GM18499 (cell line): ENCODE data around the gene PTTG1IP.
"Not testable (repeated sequence)": the region's sequence is repeated elsewhere in the genome, so short reads cannot be mapped to it uniquely, and the experiment has no call there.

Experiments used
- ATAC-seq: cut with Tn5 transposase; IDR thresholded peaks from one replicate; pipeline ENCODE4 v1.9.1; 2021; ENCODE audit warnings: moderate number of reproducible peaks; ENCODE audit not compliant: insufficient read depth, unreplicated experiment

Gene PTTG1IP

DNA sequence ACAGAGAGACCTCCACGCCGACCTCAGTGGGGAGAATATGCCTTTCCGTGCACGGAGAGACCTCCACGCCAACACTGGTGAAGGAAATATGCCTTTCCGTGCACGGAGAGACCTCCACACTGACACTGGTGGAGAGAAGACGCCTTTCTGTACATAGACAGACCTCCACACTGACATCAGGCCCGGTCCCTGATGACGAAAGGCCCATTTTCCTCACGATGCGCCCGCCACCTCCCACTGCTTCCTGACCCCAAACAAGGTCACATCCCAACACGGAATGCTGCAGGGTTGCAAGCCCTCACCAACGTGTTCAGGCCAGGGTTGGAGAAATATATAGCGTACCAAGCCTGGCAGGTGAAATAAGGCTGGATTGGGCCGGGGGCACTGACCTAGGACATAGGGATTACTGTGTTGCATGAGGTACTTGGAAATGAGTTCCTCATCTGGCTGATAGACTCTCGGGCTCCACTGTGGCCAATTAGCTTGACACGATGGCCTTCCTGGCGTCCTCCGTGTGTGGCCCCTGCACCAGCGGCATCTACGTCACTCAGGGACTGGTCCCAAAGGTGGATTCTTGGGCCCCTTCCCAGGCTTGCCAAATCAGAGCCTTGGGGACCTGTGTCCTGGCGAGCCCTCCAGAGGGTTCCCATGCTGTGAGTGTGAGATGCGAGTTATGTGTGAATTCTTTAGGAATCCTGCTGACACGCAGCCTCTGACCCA is 39.1 kb downstream of the PTTG1IP start:
- no peak for ATAC-seq

DNA sequence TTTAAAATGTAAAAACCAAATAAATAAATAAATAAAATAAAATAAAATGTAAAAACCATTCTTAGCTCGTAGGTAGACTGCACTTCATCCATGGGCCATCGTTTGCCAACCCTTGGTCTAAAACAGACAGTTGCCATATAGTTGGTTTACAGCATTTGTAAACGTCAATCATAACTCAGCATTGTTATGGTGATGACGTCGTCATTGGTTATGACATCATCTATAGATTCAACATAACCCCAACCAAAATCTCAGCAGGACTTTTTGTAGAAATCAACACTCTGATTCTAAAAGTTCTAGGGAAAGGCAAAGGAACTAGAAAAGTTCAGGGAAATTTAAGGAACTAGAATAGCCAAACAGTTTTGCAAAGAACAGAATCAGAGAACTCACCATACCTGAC is 39.8 kb downstream of the PTTG1IP start:
- ATAC-seq = no peak

DNA sequence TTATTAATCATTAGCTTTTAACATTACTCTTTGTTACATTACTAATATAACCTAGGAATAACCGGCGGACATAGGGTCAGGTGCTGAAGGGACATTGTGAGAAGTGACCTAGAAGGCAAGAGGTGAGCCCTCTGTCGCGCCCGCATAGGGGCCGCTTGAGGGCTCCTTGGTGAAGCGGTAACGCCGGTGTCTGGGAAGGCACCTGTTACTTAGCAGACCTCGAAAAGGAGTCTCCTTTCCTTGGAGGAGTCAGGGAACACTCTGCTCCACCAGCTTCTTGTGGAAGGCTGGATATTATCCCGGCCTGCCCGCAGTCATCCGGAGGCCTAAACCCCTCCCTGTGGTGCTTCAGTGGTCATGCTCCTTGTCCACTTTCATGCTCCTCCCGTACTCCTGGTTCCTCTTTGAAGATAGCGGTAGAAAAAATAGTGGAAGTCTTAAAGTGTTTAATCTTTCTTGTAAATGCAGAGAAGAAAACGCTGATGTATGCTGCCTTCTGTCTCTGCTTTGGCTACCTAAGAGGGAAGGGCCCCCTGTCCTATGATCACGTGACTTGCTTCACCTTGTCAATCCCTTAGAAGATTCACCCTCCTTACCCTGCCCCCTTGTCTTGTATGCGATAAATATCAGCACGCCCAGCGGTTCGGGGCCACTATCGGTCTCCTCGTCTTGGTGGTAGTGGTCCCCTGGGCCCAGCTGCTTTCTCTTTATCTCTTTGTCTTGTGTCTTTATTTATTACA is 40.8 kb downstream of the PTTG1IP start:
- ATAC-seq = not testable (repeated sequence)

DNA sequence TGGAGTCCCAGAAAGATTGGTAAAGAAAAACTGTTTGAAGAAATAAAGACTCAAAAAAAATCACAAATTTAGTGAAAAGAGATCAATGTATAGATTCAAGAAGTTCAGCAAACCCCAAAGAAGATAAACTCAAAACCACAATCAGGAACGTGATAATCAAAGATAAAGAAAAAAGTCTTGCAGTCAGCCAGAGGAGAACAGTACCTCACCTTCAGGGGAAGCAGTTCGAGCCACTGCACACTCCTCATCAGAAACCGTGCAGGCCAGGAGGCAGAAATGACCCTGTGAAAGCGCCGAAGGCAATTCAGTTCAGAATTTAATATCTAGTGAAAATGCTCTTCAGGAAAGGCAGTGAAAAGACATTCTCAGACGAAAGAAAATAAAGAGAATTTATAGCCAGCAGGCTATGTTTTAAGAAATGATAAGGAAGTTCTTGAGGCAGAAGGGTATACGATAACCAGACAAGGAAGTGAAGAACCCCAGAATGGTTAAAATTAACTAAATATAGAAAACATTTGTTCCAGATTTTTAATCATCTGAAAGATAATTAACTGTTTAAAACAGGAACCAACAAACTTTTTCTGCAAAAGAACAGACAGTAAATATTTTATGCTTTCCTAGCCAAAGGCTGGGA is 42.1 kb downstream of the PTTG1IP start:
- ATAC-seq = no peak

DNA sequence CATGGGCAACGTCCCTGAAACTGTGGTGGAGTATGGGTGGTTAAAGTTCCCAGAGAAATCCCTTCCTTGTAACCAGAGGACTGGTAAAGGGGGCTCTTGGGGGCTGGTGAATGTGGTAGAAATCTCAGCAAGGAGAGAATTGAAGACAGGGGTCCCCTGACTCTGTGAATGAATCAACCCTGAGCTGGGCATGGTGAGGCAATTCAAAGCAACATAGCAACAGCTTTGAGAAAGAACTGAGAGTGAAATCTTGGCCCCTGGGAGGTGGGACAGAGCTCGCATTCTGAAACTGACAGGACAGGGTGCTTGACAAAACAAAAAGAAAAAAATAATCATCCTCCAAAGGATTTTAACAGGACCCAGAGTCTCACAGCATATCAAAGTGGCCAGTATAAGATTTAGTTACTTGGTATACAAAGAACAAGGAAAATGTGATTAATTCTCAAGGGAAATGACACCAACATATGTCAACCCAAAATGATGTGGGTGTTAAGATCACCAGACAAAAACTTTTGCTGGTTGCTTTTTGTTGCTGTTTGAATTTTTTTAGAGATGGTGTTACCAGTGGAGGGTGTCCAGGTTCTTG is 43.9 kb downstream of the PTTG1IP start:
- no peak for ATAC-seq

DNA sequence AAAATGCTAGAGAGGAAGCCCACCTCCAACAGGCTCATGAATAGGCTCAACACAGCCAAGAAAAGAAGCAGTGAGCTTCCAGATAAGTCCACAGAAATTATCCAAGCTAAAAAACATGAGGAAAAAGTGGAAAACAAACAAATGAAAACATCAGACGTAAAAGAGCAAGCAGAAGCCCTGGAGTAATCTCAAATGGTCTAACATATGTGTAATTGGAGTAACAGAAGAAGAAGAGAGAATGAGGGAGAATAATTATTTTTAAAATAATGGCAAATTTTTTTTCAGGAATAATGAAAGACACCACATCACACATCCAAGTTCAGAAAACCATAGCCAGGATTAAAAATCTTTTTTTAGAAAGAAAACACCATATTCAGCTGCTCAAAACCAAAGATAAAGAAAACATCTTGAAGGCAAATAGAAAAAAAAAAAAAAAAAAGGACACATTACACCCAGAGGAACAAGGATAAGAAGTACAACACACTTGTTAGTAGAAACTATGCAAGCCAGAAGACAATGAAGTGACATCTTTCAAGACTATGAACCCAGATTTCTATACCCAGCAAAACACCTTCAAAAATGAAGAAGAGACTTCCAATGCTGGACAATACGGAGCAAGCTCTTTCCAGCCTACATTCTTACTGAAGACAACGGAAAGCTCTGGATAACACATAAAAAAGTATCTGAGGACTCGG is 45.0 kb downstream of the PTTG1IP start:
- ATAC-seq = no peak

DNA sequence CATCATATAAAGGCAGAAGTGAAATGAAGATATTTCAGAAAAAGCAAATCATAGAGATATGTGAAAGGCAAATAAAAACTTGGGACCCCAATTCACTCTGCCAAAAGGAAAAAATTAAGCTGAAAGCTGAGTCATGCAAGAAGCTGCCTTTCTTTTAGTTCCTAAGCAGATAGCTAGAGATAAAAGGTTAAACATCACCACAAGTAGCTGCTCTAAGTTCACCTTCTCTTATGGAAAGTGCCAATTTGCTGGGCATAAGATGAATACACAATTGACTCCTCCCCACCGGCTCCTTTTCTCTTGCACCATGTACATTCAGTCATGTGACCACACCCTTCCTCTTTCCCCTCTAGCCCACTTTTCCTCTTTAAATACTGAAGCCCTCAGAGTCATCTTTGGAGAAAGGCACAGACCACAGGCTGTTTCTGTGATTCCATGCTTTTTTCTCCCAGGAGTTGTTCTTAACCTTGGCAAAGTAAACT is 50.3 kb downstream of the PTTG1IP start:
- ATAC-seq = no peak

DNA sequence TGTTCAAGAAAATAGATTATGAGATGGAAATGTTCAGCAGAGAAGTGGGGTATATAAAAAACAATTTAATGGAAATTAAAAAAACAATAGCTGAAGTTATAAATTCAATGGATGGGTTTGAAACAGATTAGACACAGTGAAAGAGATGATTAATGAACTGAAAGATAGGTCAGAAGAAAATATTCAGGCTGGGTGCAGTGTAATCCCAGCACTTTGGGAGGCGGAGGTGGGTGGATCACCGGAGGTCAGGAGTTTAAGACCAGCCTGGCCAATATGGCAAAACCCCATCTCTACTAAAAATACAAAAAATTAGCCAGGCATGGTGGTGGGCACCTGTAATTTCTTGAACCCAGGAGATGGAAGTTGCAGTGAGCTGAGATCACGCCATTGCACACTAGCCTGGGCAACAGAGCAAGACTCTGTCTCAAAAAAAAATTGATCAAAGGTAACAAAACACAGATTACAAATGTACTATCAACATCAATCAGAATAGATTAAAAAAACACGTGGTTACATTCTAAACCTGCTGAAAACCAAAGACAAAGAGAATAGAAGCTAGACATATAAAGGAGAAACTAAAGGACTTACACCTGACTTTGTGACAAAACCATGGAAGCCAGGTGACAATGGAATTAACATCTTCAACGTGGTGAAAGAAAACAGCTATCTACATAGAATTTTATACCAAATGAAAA is 50.9 kb downstream of the PTTG1IP start:
- ATAC-seq = no peak

DNA sequence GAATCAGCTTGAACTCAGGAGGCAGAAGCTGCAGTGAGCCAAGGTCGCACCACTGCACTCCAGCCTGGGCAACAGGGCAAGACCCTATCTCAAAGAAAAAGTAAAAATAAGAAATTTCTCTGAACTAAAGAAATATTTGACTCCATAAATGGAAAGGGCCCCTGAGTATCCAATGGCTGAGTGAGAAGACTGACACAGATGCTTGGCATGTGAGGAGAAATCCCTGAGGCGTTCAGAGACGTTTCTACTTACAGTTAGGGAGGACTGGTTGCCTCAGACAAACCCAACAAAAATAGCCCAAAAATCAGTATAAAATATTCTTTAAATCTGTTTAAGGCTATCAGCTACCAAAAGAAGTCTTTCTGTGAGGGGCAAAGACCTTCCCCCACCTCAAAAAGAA is 52.6 kb downstream of the PTTG1IP start:
- ATAC-seq = no peak

DNA sequence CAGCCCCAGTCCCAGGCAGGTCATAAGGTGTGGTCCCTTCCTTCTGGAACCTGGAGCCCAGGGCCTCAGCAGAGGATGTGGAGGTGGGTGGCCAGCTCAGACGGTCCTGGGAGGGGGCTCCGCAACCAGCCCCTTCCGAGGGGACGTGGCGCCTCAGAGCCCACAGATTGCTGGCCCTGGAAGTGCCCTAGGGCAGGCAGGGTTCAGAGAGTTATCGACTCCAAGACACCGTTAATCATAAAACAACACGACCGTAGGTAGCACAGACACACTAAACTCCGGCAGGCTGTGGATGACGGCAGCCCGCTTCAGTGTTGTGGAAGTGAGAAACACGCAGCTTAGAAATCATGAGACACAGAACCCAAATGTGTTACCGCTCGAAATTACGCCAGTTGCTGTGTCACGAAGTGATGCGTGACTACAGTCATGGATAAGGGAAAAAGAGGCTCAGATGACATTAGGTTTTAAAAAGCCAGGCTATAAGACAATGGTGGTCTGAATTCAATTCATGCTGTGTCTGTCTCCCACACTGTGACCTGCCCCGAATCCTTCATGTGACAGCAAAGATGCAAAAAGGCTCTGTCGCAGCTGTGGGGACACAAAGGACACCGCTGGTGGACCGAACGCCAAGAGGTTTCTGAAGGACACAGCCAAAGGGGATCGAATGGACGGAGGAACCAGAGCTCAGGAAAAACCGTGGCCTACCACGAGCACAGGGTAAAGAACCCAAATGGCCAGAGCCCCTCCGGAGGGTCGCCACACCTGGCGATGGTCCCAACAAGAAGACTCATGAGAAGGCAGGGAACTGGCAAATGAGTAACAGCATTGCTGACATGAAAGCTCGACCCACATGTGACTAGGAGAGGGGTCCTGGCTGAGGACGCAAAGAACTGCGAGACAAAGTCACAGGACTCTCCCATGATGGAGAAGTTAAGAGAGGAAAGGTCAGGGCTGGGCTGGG is 53.9 kb downstream of the PTTG1IP start:
- no peak for ATAC-seq

DNA sequence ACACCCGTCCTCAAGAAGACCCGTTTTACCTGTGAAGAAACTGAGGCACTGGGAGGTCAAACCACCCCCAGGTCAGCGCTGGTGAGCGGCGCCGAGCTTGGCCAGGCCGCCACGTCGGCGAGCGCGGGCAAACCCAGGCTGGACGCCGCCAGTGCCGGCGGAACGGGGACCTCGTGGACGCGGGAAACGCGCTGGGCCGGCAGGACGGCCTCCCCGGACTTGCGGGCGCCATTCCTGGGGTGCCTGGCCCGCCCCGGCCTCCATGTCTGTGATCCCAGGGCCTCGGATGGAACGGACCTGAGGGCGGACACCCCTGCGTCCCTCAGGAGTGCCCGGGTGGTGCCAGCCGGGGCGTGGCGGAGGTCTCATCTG is 54.9 kb downstream of the PTTG1IP start:
- ATAC-seq = no peak

DNA sequence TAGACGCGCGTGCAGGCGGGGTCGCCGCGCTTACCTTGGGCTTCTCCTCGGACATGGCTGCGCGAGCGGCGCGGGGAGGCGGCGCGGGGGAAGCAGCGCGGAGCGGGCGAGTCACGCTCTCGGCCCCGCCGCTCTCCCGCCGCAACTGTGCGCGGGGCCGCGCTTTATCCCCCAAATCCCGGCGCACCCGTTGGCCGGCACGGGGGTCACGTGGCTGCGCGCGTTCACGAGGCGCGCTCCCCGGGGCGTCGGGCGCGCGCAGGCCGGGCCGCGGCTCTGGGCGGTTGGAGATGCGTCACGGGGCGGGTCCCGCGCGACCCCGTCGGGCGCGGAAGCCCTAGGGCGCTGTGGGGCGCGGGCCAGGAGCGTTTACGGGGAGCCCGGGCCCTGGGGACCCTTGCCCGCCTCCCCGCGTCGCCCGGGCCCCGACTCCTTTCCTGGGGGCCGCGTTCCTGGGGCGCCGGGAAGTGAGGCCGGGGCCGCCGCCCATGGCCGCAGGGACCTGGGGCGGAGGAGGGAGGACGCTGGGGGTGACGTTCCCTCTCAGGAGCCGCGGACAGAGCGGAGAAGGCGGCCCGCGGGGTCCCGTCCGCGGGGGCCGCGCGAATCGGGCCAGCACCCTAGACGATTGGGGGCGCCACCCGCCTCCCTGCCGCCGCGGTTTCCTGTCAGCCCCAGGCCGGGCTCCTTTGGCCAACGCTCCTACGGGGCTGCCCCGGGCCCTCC is 55.4 kb downstream of the PTTG1IP start, which contains the start of gene SUMO3:
Gene SUMO3 (minus strand): TSS at position 149 of the 726 bp plus-strand sequence. CDS start 94 bp downstream, at position 55.
- ATAC-seq = no peak

DNA sequence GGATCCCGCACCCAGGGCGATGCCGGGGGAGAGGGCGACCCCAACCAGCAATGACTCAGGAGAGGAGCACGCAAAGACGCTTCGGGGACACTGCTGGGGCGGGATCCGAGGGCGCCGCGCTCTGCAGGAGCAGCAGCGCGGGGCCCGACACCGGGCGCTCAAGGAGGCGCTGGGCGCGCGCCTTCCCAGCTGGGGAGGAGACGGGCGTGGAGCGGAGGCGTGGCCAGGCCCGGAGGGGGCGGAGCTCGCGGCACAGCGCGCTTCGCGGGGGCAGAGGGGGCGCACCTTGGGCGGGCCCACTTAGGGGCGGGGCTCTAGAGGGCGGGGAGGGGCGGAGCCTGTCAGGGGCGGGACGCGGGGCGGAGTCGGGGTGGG is 56.0 kb downstream of the PTTG1IP start:
- ATAC-seq = no peak

DNA sequence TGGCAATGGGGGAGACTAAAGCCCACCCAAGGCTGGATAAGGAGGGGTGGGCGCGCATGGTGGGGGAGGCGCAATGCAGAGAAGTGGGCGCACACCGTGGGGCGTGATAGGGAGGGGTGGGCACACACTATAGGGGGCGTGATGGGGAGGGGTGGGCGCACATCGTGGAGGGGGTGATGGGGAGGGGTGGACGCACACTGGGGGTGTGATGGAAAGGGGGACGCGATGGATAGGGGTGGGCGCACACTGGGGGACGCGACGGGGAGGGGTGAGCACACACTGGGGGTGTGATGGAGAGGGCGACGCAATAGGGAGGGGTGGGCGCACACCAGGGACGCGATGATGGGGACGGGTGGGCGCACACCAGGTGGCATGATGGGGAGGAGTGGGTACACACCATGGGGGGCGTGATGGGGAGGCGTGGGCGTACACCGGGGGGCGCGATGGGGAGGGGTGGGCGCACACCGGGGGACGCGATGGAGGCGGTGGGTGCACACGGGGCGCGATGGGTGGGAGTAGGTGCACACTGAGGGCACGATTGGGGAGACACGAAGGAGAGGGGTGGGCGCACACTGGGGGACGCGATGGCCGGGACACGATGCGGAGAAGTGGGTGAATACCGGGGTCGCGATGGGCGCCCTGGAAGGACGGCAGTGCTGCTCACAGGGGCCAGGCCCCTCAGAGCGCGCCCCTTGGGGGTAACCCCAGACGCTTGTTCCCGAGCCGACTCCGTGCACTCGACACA is 56.6 kb downstream of the PTTG1IP start:
- ATAC-seq = no peak

DNA sequence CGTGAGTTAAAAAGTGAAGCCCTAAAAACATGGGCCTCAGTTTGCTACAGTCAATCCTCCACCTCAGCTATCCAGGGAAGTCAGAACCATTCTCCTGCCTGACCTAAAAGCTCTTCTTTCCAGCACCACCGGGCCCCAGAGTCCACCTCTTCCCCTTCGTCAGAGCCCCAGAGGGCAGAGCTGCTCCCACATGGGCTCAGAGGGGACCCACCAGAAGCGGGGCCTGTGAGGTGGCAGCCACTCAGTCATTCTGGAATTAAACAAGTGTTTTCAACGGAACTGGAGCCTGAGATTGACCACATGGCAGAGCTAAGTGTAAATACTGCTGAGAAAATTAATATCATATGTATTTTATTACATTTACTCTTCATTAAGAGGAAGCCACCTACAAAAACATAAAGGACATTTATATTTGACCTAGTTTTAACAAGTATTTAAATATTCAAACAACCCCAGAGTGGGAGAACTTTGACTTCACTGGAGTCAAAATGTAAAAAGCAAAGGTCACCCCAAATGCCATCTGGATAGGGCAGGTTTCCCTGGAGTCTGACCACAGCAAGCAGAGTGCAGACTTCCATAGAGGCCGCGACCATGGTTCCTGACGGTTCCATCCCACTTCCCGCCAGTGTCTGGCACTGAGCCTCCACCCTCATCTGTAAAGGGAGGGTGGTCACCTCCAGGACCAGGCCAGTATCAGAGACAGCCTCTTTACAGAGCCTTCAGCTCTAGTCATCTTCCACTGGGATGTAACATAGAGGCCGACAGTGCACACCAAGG is 57.5 kb downstream of the PTTG1IP start:
- no peak for ATAC-seq

DNA sequence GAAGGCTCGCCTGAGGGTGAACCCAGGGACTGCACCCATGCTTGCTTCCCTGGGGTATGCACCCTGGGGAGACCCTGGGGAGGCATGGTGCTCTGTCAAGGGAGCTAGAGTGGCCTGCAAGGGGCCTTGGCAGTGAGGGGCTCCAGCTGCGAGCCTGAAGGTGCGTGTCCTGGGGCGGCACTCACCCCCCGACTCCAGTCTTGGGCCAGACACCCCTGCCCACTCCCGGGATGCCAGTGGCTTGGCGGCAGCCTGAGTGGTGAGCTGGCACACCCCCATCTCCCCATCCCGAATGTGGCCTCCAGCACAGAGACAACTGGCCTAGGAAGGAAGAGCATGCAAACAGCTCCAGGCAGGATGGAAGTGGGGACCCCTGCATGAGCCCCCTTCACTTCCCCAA is 58.3 kb downstream of the PTTG1IP start:
- ATAC-seq = no peak
